HG02678 (cell line): Measurements from ENCODE around the gene ABCD1.
"Not testable (repeated sequence)": the region's sequence is repeated elsewhere in the genome, so short reads cannot be mapped to it uniquely, and the experiment has no call there.

Experiments used
- ATAC-seq: cut with Tn5 transposase; IDR thresholded peaks from one replicate; pipeline ENCODE4 v1.9.1; 2021; ENCODE audit warnings: mild to moderate bottlenecking, moderate library complexity; ENCODE audit not compliant: unreplicated experiment

Gene ABCD1

GRCh38 chrX:153731117-153731844 lies 6.6 kb downstream of the ABCD1 start:
- no peak for ATAC-seq

- ATAC-seq = no peak
These were observed 7.2 kb downstream of the ABCD1 start for GRCh38 chrX:153731845-153732215.

- no peak for ATAC-seq
These were observed 7.7 kb downstream of the ABCD1 start for GRCh38 chrX:153732401-153732800.

GRCh38 chrX:153733651-153734240 lies 9.1 kb downstream of the ABCD1 start:
- ATAC-seq = no peak

GRCh38 chrX:153734871-153735270 lies 10.2 kb downstream of the ABCD1 start:
- ATAC-seq = no peak

GRCh38 chrX:153735274-153735673 lies 10.6 kb downstream of the ABCD1 start:
- ATAC-seq = no peak

GRCh38 chrX:153736071-153736820 lies 11.6 kb downstream of the ABCD1 start:
- no peak for ATAC-seq

- no peak for ATAC-seq
These were observed 12.3 kb downstream of the ABCD1 start for GRCh38 chrX:153736871-153737441.

- ATAC-seq = no peak
These were observed 13.5 kb downstream of the ABCD1 start for GRCh38 chrX:153738056-153738605.

GRCh38 chrX:153739754-153740486 lies 15.3 kb downstream of the ABCD1 start:
- ATAC-seq = no peak

GRCh38 chrX:153740631-153741222 lies 16.1 kb downstream of the ABCD1 start:
- no peak for ATAC-seq

- ATAC-seq = no peak
These were observed 16.8 kb downstream of the ABCD1 start for GRCh38 chrX:153741446-153741845.

- ATAC-seq = not testable (repeated sequence)
These were observed 17.5 kb downstream of the ABCD1 start for GRCh38 chrX:153742111-153742510.

- ATAC-seq = not testable (repeated sequence)
These were observed 18.3 kb downstream of the ABCD1 start for GRCh38 chrX:153742796-153743467.

- ATAC-seq = not testable (repeated sequence)
These were observed 19.0 kb downstream of the ABCD1 start for GRCh38 chrX:153743468-153744209.

- no peak for ATAC-seq
These were observed 19.8 kb downstream of the ABCD1 start for GRCh38 chrX:153744210-153745066.

GRCh38 chrX:153745067-153745433 lies 20.4 kb downstream of the ABCD1 start:
- ATAC-seq = not testable (repeated sequence)

- no peak for ATAC-seq
These were observed 21.7 kb downstream of the ABCD1 start for GRCh38 chrX:153746359-153746758.
